GM19193 (cell line): ENCODE results near the gene LRRIQ1.

Experiments used
- POLR2A ChIP-seq: IDR thresholded peaks from 4 replicates; pipeline ENCODE4 v1.6.1; 2011; ENCODE audit not compliant: insufficient read depth, insufficient read length; ENCODE audit errors: extremely low read depth

The LRRIQ1 gene

DNA sequence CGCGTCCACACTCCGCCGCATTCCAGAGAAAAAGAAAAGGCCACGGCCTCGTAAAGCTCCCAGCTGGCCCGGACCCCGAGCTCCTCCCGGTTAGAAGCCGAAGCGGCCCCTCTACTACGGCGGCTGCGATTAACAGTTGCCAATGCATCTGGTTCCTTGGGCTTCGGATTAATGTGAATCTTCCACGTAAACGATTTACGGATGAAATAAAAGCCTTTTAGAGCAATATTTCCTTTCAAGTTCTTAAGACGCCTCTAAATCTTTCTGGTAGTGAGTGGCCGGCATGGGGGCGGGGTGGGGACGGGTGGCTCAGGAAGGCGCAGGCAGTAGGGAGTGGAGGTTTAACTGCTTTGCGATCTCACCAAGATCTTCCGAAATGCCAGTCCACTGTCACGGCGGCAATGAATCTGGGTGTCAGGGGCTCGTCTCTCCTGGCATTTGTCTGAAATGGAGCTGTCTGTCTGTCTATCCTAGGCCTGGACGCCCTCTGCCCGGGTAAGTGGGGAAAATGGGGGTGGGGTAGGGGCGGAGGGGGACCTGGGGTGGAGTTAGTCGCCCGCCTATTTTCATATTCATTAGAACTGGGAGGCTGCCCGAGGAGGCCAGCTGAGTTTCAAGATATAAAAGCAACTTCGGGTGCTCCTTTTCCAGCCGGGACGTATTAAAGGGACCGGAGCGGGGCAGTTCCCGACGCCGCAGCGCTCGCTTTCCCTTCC is 243.5 kb downstream of the LRRIQ1 start:
- no peak for TF ChIP-seq POLR2A

DNA sequence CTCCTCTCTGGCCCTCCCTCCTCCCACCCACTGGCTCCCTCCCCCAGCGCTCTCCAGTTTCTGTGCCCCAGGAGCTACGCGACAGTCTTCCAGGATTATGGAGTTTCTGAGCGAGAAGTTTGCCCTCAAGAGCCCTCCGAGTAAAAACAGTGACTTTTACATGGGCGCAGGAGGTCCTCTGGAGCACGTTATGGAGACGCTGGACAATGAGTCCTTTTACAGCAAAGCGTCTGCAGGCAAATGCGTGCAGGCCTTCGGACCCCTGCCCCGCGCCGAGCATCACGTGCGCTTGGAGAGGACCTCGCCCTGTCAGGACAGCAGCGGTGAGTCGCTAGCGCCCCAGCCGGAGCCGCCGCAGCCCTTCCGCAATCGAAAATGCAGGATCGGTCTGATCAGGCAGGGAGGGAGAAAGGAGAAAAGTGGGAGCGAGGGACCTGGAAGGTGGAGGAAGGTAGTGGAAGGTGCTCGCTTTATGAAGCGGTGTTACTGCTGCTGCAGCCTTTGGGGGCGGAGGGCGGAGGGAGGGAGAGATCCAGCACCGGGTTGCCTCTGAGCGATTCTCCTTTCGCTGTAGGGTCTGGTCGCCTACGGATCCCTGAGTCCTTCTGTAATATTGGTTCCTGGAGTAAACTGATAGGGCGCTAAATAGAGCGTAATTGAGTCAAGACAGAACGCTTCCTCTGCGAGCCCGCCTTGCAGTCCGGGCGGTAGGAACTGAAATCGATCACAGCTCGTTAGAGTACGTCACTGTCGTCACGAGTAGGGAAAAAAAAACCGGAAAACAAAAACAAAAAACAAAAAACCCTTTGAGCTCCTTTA is 244.2 kb downstream of the LRRIQ1 start, which contains the start of gene ALX1:
TSS of gene ALX1 (plus strand) at position 56 of the 819 bp plus-strand sequence. CDS start at position 98, 42 bp downstream.
- TF ChIP-seq POLR2A, result no peak

DNA sequence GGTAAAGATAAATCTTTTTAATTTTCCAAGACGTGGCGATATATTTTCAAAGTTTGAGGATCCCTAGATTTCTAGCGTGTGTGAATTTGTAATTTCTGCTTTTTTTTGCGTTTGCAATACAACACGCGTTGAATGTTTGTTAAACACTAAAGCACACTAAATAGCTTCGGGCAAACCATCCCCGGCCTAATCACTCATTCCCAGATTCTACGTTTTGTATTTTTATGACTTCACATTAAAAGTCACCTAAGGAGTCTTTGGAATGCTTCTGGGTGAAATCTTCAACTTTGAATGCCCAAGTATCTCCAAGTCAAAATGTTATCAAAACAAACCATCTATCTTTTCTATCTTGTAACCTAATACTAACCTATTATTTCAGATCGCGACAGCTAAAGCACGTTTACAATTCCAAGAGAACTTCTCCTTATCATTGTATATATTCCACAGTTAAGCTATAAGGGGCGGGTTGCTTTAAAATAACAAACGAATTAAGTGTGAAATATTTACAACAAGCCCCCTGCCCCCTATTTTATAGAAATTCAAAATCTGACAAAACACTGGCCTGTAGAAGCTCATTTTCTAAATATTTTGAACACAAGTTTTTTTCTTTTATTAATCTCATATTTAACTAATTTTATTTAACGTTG is 245.0 kb downstream of the LRRIQ1 start:
- TF ChIP-seq POLR2A, result no peak

GRCh38 chr12:85281636-85282312 is 245.6 kb downstream of the LRRIQ1 start:
- TF ChIP-seq POLR2A, result no peak

DNA sequence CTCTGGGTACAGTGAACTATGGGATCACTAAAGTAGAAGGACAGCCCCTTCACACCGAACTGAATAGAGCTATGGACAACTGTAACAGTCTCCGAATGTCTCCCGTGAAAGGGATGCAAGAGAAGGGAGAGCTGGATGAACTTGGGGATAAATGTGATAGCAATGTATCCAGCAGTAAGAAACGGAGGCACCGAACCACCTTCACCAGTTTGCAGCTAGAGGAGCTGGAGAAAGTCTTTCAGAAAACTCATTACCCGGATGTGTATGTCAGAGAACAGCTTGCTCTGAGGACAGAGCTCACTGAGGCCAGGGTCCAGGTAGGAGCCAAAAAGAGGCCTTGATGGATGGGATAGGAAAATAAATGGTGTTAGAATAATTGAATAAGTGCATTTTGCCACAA is 247.4 kb downstream of the LRRIQ1 start:
- no peak for TF ChIP-seq POLR2A
